Upper lobe of right lung (tissue), 1 donor: ENCODE measurements around the gene LHX6. TPM values are rescaled to one million over a fixed set of nuclear protein-coding genes. Genes with fewer than 3 reads are reported as not detected.

Source experiments
- ATAC-seq: fragments of 200-7000 bp; cut with Tn5 transposase; one replicate; pipeline ENCODE4 v1.9.1; 2020; ENCODE audit warnings: mild to moderate bottlenecking, moderate library complexity
- DNase-seq: peaks from one replicate; pipeline ENCODE4 v3.0.0-alpha.2; 2020
- H3K27ac ChIP-seq: fragments of 200-600 bp; one replicate; pipeline ENCODE4 v1.8.0; 2022
- H3K27me3 ChIP-seq: fragments of 200-600 bp; one replicate; pipeline ENCODE4 v1.8.0; 2022; ENCODE audit warnings: mild to moderate bottlenecking
- H3K36me3 ChIP-seq: fragments of 200-600 bp; one replicate; pipeline ENCODE4 v1.8.0; 2022
- H3K4me1 ChIP-seq: fragments of 200-600 bp; one replicate; pipeline ENCODE4 v1.8.0; 2022
- H3K4me3 ChIP-seq: fragments of 200-600 bp; one replicate; pipeline ENCODE4 v1.8.0; 2022; ENCODE audit warnings: mild to moderate bottlenecking
- H3K9me3 ChIP-seq: fragments of 200-600 bp; one replicate; pipeline ENCODE4 v1.8.0; 2022
- CTCF ChIP-seq: fragments of 200-600 bp; IDR thresholded peaks from one replicate; pipeline ENCODE4 v1.8.0; 2022; ENCODE audit warnings: antibody characterized with exemption
- intact Hi-C: fragments of 100-400 bp; cut with DNase I; formaldehyde crosslinking; loops from one replicate; pipeline ENCODE4 v1.11.0; 2022
- total RNA-seq: library from RNA; stranded (reverse); fragmentation: NEBNext Ultra II Directional; extraction: Animal tissue kit (Norgen Biotek cat#: 25700); gene quantifications from one replicate; pipeline ENCODE4 v1.2.1, GENCODE V29; 2021
- donor health status: DM: no; HTN: yes; CAD: no; lungs with severe emphysema.

Gene LHX6
- total RNA-seq, 1 donor from 2014 or later, result 16.9 TPM

GRCh38 chr9:122192261-122192875 lies 36.4 kb downstream of the LHX6 start:
- Histone ChIP-seq H3K27me3 (peaks cover 2% of the 10 kb centered on the region), H3K36me3 (no peaks in the 10 kb centered on the region), H3K4me1 (no peaks in the 10 kb centered on the region), H3K4me3 (no peak overlapping the region), H3K9me3 (no peaks in the 10 kb centered on the region), H3K27ac (no peak overlapping the region)
- no peak for DNase-seq
- intact Hi-C loops, result no loop called here
- TF ChIP-seq CTCF, result no peak
- ATAC-seq, result peak; percentile 23

- Histone ChIP-seq H3K4me1 (no peaks in the 10 kb centered on the region), H3K4me3 (no peak overlapping the region), H3K27me3 (no peaks in the 10 kb centered on the region), H3K9me3 (no peaks in the 10 kb centered on the region), H3K36me3 (no peaks in the 10 kb centered on the region), H3K27ac (no peak overlapping the region)
- DNase-seq (no peak), ATAC-seq (no peak)
- no peak for TF ChIP-seq CTCF
- intact Hi-C loops, result no loop called here
Observed at GRCh38 chr9:122191584-122191983, 37.2 kb downstream of the LHX6 start.

DNA sequence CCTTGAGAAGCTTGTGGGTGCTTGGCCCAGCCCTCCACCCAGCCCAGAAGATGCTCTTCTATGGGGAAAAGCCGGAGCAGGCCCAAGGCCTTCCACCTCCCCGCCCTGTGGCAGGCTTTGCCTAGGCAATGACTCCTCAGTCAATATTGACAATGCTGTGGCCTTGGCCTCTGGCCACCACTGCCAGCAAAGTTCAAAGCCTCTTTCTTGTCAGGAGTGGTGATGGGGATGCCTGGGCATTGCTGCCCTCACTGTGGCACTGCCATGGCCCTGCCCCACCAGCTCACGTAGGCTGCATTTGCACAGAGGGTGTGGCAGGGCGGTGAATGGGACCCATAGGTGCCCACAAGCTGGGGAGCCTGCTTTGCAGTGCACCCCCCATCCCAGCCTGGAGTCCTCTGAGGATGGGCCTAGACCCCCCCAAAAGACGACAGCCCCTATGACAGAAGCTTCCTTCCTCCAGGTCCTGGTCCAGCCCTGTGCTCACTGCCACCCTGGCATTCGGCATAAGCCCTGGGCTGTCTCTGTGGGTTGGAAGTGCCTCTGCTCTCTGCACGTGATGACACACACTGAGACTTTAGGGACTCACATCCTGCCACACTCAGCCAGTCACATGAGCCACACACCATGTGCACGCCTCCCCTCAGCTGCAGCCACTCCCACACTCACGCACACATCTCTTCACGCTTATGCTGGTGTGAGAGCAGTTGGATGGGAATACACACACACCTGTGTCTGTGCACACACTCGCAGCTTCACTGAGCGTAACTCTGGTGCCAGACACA lies 38.0 kb downstream of the LHX6 start:
- ATAC-seq, result no peak
- no peak for DNase-seq
- TF ChIP-seq CTCF, result no peak
- H3K36me3 ChIP-seq, result no peaks in the 10 kb centered on the region
- no peaks in the 10 kb centered on the region for H3K9me3 ChIP-seq
- no peak overlapping the region for H3K4me3 ChIP-seq
- H3K4me1 ChIP-seq, result no peaks in the 10 kb centered on the region
- intact Hi-C loops, result no loop called here
- no peaks in the 10 kb centered on the region for H3K27me3 ChIP-seq
- H3K27ac ChIP-seq, result no peak overlapping the region

- intact Hi-C loops, result no loop called here
- Histone ChIP-seq H3K27me3 (no peaks in the 10 kb centered on the region), H3K4me3 (no peak overlapping the region), H3K9me3 (no peaks in the 10 kb centered on the region), H3K36me3 (no peaks in the 10 kb centered on the region), H3K27ac (no peak overlapping the region), H3K4me1 (no peaks in the 10 kb centered on the region)
- TF ChIP-seq CTCF, result no peak
- no peak for DNase-seq
- ATAC-seq, result no peak
Observed at GRCh38 chr9:122188369-122188768, 40.4 kb downstream of the LHX6 start.

- no peak for TF ChIP-seq CTCF
- H3K4me1 ChIP-seq, result no peaks in the 10 kb centered on the region
- no peak overlapping the region for H3K27ac ChIP-seq
- no peaks in the 10 kb centered on the region for H3K9me3 ChIP-seq
- DNase-seq, result no peak
- ATAC-seq, result no peak
- intact Hi-C loops, result no loop called here
- H3K27me3 ChIP-seq, result no peaks in the 10 kb centered on the region
- H3K4me3 ChIP-seq, result no peak overlapping the region
- no peaks in the 10 kb centered on the region for H3K36me3 ChIP-seq
Observed at GRCh38 chr9:122186777-122187470, 41.8 kb downstream of the LHX6 start.
